AG10803 (cell line): ENCODE measurements around the gene LDLRAD4.

ENCODE experiments used
- DNase-seq: peaks from one replicate; pipeline ENCODE4 v3.0.0; 2010; ENCODE audit warnings: low read depth
- H3K4me3 ChIP-seq: 2 replicates; pipeline ENCODE4 v1.5.1; 2011; ENCODE audit warnings: mild to moderate bottlenecking, low read length, control low read depth
- CTCF ChIP-seq: conservative IDR thresholded peaks from 2 replicates; pipeline ENCODE4 v1.5.1; 2011; ENCODE audit warnings: mild to moderate bottlenecking, low read length, control low read depth, inconsistent platforms

LDLRAD4 gene

GRCh38 chr18:13281406-13281805 lies 62.8 kb downstream of the LDLRAD4 start:
- DNase-seq: no peak
- no peak overlapping the region for H3K4me3 ChIP-seq
- TF ChIP-seq CTCF: no peak

GRCh38 chr18:13283746-13284145 lies 65.2 kb downstream of the LDLRAD4 start:
- no peak for DNase-seq
- no peak overlapping the region for H3K4me3 ChIP-seq
- no peak for TF ChIP-seq CTCF

GRCh38 chr18:13284330-13285027 lies 65.9 kb downstream of the LDLRAD4 start:
- DNase-seq: no peak
- no peak overlapping the region for H3K4me3 ChIP-seq
- no peak for TF ChIP-seq CTCF

- no peak for TF ChIP-seq CTCF
- no peak overlapping the region for H3K4me3 ChIP-seq
- no peak for DNase-seq
These were observed 67.3 kb downstream of the LDLRAD4 start for GRCh38 chr18:13285874-13286273.

GRCh38 chr18:13286456-13287125 lies 68.0 kb downstream of the LDLRAD4 start:
- H3K4me3 ChIP-seq: no peak overlapping the region
- DNase-seq: no peak
- no peak for TF ChIP-seq CTCF

GRCh38 chr18:13287372-13287771 lies 68.8 kb downstream of the LDLRAD4 start:
- no peak overlapping the region for H3K4me3 ChIP-seq
- DNase-seq: no peak
- no peak for TF ChIP-seq CTCF

- no peak for TF ChIP-seq CTCF
- peak; percentile 6 for DNase-seq
- no peak overlapping the region for H3K4me3 ChIP-seq
These were observed 70.1 kb downstream of the LDLRAD4 start for GRCh38 chr18:13288509-13289133.
